Skin of body (tissue), 2 donors: ENCODE data around the gene PPP1R14D. TPM values are rescaled to one million over a fixed set of nuclear protein-coding genes. Genes with fewer than 3 reads are reported as not detected.

Experiments used
- DNase-seq: peaks from one replicate; lab custom pipeline; 2025; lab: John Stamatoyannopoulos, UW
- total RNA-seq: library from RNA; depleted of rRNA; stranded (reverse); fragments of >200 nt; gene quantifications from one replicate; pipeline ENCODE4 v1.2.3, GENCODE V29; 2014

The PPP1R14D gene
- total RNA-seq, 1 donor from 2014 or later, result not detected

DNA sequence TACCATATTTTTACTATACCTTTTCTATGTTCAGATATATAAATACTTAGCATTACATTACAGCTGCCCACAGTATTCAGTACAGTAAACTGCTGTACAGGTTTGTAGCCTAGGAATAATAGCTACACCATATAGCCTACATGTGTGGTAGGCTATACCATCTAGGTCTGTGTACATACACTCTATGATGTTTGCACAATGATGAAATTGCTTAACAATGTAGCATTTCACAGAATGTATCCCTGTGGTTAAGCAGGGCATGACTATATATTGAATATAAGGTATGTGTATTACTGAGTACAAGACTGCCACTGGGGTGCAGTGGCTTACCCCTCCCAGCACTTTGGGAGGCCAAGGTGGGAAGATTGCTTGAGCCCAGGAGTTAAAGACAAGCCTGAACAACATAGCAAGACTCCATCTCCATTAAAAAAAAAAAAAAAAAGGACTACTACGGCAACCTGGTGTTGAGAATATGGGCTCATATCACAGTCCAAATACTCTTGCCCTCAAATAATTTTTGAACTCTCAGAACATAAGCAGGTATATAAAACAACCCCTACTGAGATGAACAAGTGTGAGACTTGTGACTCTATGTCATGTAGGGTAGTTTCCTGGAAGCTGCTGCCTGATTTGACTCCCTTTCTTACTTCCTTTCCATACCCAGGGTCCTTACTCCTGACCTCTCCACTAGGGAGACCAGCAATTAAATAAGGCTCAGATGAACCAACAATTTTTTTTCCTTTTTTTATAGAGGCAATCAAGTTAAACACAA is 4.8 kb downstream of the PPP1R14D start:
- DNase-seq, result no peak

GRCh38 chr15:40821195-40821594 is 7.3 kb downstream of the PPP1R14D start:
- no peak for DNase-seq

DNA sequence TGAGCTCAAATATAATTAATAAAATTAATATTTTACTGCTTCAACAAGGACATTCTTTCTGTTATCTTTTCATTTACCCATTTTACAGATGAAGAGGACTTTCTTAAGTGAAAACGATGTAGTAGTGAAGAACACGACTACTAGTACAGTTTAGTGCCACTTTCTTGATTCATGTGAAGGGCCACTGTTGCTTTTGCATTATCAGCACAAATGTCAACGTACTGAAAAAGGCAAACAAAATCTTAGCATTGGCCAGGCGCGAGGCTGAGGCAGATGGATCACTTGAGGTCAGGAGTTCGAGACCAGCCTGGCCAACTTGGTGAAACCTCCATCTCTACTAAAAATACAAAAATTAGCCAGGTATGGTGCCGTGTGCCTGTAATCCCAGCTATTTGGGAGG is 9.5 kb downstream of the PPP1R14D start:
- DNase-seq, result no peak

- no peak for DNase-seq
Observed at GRCh38 chr15:40815042-40815698, 13.3 kb downstream of the PPP1R14D start.

GRCh38 chr15:40812721-40813425 is 15.6 kb downstream of the PPP1R14D start:
- DNase-seq, result no peak

- DNase-seq, result no peak
Observed at GRCh38 chr15:40808861-40809450, 19.6 kb downstream of the PPP1R14D start.

GRCh38 chr15:40807888-40808461 is 20.5 kb downstream of the PPP1R14D start:
- peak; percentile 76 for DNase-seq

DNA sequence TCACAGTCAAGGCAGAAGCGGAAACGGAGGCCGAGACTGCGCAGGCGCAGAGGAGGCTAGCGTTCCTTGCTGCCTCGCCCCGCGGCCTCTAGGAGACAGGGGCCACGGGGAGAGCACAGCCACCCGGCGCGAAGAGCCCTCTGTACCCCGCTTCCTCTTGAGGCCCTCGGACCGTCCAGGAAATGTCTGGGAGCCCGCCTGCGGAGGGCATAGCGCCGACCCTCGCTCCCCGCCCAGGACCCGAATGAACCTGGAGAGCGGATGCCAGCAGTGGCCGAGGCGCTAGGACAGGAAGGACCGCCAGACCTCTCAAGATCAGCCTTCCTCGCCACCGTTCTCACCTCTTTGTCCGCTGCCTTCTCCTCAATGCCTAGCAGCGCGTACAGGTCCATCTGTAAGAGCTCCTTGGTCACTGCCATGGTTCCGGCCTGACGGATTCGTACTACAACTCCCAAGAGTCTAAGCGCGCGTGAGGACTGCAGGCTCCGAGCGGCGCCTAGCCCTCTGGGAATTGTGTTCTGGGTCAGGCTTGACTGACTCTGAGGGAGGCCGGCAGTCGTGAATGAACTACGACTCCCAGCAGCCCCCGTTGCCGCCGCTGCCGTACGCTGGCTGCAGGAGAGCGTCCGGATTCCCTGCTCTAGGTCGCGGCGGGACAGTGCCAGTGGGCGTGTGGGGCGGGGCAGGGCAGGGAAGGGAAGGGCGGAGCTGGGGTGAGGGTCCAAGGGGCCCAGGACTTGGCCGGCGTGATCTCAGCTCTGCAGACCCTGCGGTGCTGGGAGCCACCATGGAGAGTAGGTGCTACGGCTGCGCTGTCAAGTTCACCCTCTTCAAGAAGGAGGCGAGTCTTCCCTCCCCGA is 21.2 kb downstream of the PPP1R14D start, which contains the start of the genes DNAJC17 and ZFYVE19:
DNAJC17 (minus strand) TSS at position 446 of the 860 bp plus-strand sequence; CDS start at position 419, 27 bp downstream.
ZFYVE19 (plus strand) TSS at position 62 of the 860 bp plus-strand sequence; CDS start at position 563, 501 bp downstream.
- DNase-seq, result peak; percentile 99

DNA sequence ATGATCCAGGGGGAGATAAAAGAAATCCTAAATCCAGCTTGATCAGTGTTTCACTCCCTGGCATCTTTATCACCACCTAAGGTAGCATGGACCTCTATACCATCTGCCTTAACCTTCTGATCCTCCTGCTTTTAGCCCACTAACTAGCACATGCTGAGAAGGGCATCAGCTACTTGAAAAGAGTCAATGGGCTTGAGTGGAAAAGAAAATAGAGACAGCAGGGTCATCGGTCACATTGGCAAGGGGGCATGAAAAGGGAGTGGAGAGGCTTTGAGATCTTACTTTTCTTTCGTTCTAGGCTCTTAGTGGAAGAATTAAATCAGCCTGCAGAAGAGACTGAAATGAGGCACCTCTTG is 21.9 kb downstream of the PPP1R14D start:
- no peak for DNase-seq

DNA sequence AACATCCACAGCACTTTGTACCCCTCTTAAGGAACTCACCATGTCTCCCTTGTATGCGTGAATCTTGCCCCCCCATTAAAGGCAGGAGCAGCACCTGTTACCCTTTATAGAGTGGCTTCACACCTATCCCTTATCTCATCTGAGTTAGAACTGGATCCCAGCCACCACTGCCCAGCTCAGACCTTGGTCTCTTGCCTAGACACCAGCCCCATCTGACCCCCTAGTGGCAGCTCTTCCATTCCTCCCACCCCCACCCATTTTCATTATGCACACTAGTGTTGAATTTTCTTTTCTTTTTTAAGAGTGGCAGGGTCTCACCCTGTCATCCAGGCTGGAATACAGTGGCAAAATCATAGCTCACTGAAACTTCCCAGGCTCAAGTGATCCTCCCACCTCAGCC is 24.8 kb downstream of the PPP1R14D start:
- DNase-seq, result no peak

DNA sequence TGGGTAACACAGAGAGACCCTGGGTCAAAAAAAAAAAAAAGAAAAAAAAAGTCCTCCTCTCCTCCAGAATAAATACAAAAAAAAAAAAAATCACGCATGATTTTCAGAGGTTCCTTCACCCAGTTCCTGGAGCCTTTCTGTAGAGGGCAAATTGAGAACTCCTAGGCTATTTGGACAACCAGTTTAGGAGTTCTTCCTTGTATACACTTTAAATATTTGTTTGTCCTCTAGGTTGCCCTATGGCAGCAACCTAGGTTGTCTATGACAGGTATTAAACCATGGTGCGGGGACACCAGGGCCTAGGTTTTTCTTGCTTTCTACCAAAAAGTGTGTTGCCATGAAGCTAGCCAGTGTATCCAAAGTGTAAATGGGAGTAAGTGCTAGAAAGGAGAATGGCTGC is 25.4 kb downstream of the PPP1R14D start:
- DNase-seq, result no peak

DNA sequence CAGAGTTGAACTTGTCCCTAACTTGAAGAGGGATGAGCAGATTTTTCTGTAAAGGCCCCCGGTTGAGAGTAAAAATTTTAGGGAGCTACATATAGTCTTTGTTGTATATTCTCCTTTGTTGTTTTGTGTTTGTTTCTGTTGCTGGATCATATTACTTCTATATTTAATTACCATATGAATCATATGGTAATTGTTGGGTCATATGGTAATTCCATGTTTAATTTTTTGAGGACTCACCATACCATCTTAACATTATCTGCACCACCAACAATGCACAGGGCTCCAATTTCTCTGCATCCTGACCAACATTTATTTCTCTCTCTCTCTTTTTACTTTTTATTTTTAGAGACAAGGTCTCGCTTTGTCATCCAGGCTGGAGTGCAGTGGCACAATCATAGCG is 29.0 kb downstream of the PPP1R14D start:
- no peak for DNase-seq

DNA sequence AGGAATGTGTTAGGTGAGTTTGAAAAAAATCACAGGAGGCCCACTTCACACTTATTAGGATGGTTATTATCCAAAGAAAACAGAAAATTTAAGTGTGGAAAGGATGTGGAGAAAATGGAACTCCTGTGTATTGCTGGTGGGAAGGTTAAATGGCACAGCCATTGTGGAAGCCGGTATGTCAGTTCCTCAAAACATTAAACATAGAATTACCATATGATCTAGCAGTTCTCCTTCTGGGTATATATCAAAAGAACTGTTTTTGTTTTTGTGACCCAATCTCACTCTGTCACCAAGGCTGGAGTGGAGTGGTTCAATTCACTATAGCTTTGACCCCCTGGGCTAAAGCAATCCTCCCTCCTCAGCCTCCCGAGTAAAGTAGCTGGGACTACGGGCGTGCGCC is 32.0 kb downstream of the PPP1R14D start:
- no peak for DNase-seq

GRCh38 chr15:40796041-40796440 is 32.5 kb downstream of the PPP1R14D start:
- DNase-seq, result no peak

GRCh38 chr15:40793216-40793989 is 35.1 kb downstream of the PPP1R14D start:
- no peak for DNase-seq

GRCh38 chr15:40792394-40792793 is 36.1 kb downstream of the PPP1R14D start:
- no peak for DNase-seq

- no peak for DNase-seq
Observed at GRCh38 chr15:40790718-40791117, 37.8 kb downstream of the PPP1R14D start.

DNA sequence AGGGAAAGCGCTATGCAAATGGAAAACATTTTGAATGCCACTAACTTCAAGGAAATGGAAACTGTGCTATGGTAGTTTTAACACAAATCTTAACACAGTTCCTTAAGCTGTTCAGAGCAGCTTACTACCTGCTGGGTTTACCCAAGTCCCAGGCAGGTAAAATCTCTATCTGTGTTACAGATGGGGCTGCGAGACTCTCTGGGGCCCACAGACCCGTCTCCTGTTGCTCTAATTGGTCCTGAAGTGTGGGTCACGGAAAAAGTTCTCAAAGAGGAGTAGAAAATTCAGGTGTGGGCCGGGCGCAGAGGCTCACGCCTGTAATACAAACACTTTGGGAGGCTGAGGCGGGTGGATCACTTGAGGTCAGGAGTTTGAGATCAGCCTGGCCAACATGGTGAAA is 38.5 kb downstream of the PPP1R14D start:
- no peak for DNase-seq

DNA sequence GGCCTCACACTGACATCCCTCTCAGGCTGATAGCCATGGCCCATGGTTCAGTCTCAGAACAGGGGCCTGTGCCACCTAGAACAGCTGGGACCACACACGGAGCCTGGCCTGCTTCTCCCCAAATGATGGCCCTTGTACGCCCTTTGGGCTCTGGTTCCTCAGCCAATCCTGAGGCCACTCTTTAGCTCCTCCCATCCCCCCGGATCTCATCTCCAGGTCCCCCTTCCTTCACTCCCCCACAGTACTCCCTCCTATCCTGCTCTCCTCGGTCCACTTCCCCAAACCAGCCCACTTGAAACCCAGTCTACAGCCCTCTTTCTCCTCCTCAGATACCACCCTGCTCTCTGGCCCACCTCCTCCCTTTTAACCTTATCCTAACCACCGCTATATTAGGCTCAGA is 39.4 kb downstream of the PPP1R14D start:
- no peak for DNase-seq

GRCh38 chr15:40787991-40788390 is 40.5 kb downstream of the PPP1R14D start:
- DNase-seq, result no peak
